ENCODE results near the gene ZNF341. TPM values are rescaled to one million over a fixed set of nuclear protein-coding genes. Genes with fewer than 3 reads are reported as not detected.

ZNF341 gene
- total and polyA plus RNA-seq, 2 experiments from 2014 or later = 4.3 to 6.1 TPM

GRCh38 chr20:33772439-33772838, 40.6 kb downstream of the ZNF341 start:
- no peaks in the 10 kb centered on the region for H3K79me2 ChIP-seq (replicated peaks; ENCODE audit: insufficient read depth)
- no peaks in the 10 kb centered on the region for H3K27me3 ChIP-seq (ENCODE audit: insufficient read depth)
- no peak overlapping the region for H3K27ac ChIP-seq (ENCODE audit: low read depth)
- H3K4me3 ChIP-seq = no peak overlapping the region
- Mint-ChIP-seq H3K9me3 (no peaks in the 10 kb centered on the region), H3K4me1 (peaks cover 6% of the 10 kb centered on the region), H3K27ac (no peak overlapping the region), H3K27me3 (ENCODE audit: insufficient read depth, low read depth, poor library complexity) (no peaks in the 10 kb centered on the region), H3K4me3 (no peak overlapping the region), H3K36me3 (ENCODE audit: low read depth) (no peaks in the 10 kb centered on the region)
- no peak overlapping the region for H3K4me2 ChIP-seq
- no peak overlapping the region for H2AFZ ChIP-seq
- ATAC-seq (no peak), DNase-seq (ENCODE audit: low spot score) (no peak)
- H3F3A ChIP-seq (replicated peaks; ENCODE audit: low read depth) = no peaks in the 10 kb centered on the region
- TF ChIP-seq EZH2phosphoT487 (IDR thresholded peaks at IDR 0.05; ENCODE audit: unreplicated experiment) = no peak
- TF ChIP-seq JUNB (IDR thresholded peaks at IDR 0.05; ENCODE audit: unreplicated experiment) = no peak
- no peak for TF ChIP-seq STAT1 (IDR thresholded peaks at IDR 0.05; ENCODE audit: unreplicated experiment)
- no peak for TF ChIP-seq CREB1 (CRISPR knock-in tag; IDR thresholded peaks at IDR 0.05; ENCODE audit: low read depth)
- TF ChIP-seq EZH2 (IDR thresholded peaks at IDR 0.05; ENCODE audit: low read depth, unreplicated experiment) = no peak
- TF ChIP-seq ZNF331 (CRISPR knock-in tag; IDR thresholded peaks at IDR 0.05; ENCODE audit: low read depth) = no peak
- TF ChIP-seq CTCF (conservative IDR thresholded peaks at IDR 0.05; ENCODE audit: low read depth in 2 of 2) = no peak
- no peak for TF ChIP-seq POLR2AphosphoS5 (IDR thresholded peaks at IDR 0.05; ENCODE audit: low read depth)
- TF ChIP-seq, protein P1, sequence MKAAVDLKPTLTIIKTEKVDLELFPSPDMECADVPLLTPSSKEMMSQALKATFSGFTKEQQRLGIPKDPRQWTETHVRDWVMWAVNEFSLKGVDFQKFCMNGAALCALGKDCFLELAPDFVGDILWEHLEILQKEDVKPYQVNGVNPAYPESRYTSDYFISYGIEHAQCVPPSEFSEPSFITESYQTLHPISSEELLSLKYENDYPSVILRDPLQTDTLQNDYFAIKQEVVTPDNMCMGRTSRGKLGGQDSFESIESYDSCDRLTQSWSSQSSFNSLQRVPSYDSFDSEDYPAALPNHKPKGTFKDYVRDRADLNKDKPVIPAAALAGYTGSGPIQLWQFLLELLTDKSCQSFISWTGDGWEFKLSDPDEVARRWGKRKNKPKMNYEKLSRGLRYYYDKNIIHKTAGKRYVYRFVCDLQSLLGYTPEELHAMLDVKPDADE (IDR thresholded peaks at IDR 0.05) = no peak
- TF ChIP-seq ZNF114 (CRISPR knock-in tag; IDR thresholded peaks at IDR 0.05) = no peak
- no peak for TF ChIP-seq NANOG (IDR thresholded peaks at IDR 0.05; ENCODE audit: borderline replicate concordance)
- TF ChIP-seq REST (IDR thresholded peaks at IDR 0.05; ENCODE audit: unreplicated experiment) = no peak
- TF ChIP-seq, protein P2, sequence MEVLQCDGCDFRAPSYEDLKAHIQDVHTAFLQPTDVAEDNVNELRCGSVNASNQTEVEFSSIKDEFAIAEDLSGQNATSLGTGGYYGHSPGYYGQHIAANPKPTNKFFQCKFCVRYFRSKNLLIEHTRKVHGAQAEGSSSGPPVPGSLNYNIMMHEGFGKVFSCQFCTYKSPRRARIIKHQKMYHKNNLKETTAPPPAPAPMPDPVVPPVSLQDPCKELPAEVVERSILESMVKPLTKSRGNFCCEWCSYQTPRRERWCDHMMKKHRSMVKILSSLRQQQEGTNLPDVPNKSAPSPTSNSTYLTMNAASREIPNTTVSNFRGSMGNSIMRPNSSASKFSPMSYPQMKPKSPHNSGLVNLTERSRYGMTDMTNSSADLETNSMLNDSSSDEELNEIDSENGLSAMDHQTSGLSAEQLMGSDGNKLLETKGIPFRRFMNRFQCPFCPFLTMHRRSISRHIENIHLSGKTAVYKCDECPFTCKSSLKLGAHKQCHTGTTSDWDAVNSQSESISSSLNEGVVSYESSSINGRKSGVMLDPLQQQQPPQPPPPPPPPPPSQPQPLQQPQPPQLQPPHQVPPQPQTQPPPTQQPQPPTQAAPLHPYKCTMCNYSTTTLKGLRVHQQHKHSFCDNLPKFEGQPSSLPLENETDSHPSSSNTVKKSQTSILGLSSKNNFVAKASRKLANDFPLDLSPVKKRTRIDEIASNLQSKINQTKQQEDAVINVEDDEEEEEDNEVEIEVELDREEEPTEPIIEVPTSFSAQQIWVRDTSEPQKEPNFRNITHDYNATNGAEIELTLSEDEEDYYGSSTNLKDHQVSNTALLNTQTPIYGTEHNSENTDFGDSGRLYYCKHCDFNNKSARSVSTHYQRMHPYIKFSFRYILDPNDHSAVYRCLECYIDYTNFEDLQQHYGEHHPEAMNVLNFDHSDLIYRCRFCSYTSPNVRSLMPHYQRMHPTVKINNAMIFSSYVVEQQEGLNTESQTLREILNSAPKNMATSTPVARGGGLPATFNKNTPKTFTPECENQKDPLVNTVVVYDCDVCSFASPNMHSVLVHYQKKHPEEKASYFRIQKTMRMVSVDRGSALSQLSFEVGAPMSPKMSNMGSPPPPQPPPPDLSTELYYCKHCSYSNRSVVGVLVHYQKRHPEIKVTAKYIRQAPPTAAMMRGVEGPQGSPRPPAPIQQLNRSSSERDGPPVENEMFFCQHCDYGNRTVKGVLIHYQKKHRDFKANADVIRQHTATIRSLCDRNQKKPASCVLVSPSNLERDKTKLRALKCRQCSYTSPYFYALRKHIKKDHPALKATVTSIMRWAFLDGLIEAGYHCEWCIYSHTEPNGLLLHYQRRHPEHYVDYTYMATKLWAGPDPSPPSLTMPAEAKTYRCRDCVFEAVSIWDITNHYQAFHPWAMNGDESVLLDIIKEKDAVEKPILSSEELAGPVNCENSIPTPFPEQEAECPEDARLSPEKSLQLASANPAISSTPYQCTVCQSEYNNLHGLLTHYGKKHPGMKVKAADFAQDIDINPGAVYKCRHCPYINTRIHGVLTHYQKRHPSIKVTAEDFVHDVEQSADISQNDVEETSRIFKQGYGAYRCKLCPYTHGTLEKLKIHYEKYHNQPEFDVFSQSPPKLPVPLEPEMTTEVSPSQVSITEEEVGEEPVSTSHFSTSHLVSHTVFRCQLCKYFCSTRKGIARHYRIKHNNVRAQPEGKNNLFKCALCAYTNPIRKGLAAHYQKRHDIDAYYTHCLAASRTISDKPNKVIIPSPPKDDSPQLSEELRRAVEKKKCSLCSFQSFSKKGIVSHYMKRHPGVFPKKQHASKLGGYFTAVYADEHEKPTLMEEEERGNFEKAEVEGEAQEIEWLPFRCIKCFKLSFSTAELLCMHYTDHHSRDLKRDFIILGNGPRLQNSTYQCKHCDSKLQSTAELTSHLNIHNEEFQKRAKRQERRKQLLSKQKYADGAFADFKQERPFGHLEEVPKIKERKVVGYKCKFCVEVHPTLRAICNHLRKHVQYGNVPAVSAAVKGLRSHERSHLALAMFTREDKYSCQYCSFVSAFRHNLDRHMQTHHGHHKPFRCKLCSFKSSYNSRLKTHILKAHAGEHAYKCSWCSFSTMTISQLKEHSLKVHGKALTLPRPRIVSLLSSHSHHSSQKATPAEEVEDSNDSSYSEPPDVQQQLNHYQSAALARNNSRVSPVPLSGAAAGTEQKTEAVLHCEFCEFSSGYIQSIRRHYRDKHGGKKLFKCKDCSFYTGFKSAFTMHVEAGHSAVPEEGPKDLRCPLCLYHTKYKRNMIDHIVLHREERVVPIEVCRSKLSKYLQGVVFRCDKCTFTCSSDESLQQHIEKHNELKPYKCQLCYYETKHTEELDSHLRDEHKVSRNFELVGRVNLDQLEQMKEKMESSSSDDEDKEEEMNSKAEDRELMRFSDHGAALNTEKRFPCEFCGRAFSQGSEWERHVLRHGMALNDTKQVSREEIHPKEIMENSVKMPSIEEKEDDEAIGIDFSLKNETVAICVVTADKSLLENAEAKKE (CRISPR knock-in tag; IDR thresholded peaks at IDR 0.05) = no peak
- no peaks in the 10 kb centered on the region for H3K36me3 ChIP-seq (ENCODE audit: insufficient read depth)
- no peaks in the 10 kb centered on the region for H3K4me1 ChIP-seq (ENCODE audit: insufficient read depth)
- H3K9me2 ChIP-seq (ENCODE audit: insufficient read depth) = no peaks in the 10 kb centered on the region
- H4K20me1 ChIP-seq (replicated peaks; ENCODE audit: insufficient read depth) = no peaks in the 10 kb centered on the region

All from GM23338 (cell line).